ENCODE results near the gene IQGAP2. TPM values are rescaled to one million over a fixed set of nuclear protein-coding genes. Genes with fewer than 3 reads are reported as not detected.

IQGAP2 gene
- polyA plus RNA-seq, 10 donors: 9.9 to 28.4 (median 14.7) TPM

GRCh38 chr5:76746677-76747076 lies 343.6 kb downstream of the IQGAP2 start:
- DNase-seq: no peak

GRCh38 chr5:76747706-76748105 lies 344.6 kb downstream of the IQGAP2 start:
- DNase-seq: no peak

- no peak for DNase-seq
Observed at GRCh38 chr5:76751291-76751690, 348.2 kb downstream of the IQGAP2 start.

GRCh38 chr5:76754668-76755078 lies 351.6 kb downstream of the IQGAP2 start:
- DNase-seq: no peak

GRCh38 chr5:76755779-76756637 lies 352.9 kb downstream of the IQGAP2 start:
- DNase-seq: no peak

GRCh38 chr5:76757049-76757448 lies 354.0 kb downstream of the IQGAP2 start:
- DNase-seq: no peak

Other genes starting within 250 kb of the IQGAP2 start
- gene F2RL2, start 220.1 kb downstream of the IQGAP2 start, polyA plus RNA-seq (ENCODE audit: insufficient read length in 10 of 10): 10 to 100 TPM in 1 of 10 donors, 1 to 10 TPM in 9; 1.2 to 10.5 (median 2.4) TPM

All from muscle of back (tissue), 11 donors.